Ascending aorta (tissue), 2 donors: ENCODE data around the gene TESK2. TPM values are rescaled to one million over a fixed set of nuclear protein-coding genes. Genes with fewer than 3 reads are reported as not detected.

ENCODE experiments used
- DNase-seq, 2 donors: peaks; one replicate each; pipeline ENCODE4 v3.0.0-alpha.2; 2019; ENCODE audit warnings: low spot score in 2 of 2
- H3K27ac ChIP-seq, 2 donors: fragments of 200-600 bp; sonication (generic); one replicate each; pipeline ENCODE4 v1.5.1; 2016 to 2017; ENCODE audit warnings: mild to moderate bottlenecking in 1 of 2
- H3K27me3 ChIP-seq: fragments of 200-600 bp; sonication (generic); one replicate; pipeline ENCODE4 v1.5.1; 2017
- H3K36me3 ChIP-seq, 2 donors: fragments of 200-600 bp; sonication (generic); one replicate each; pipeline ENCODE4 v1.5.1; 2016
- H3K4me1 ChIP-seq, 2 donors: fragments of 200-600 bp; sonication (generic); one replicate each; pipeline ENCODE4 v1.5.1; 2016 to 2017; ENCODE audit warnings: mild to moderate bottlenecking in 1 of 2
- H3K4me3 ChIP-seq, 2 donors: fragments of 200-600 bp; sonication (generic); one replicate each; pipeline ENCODE4 v1.5.1; 2016 to 2017; ENCODE audit warnings: mild to moderate bottlenecking in 1 of 2
- H3K9me3 ChIP-seq, 2 donors: fragments of 200-600 bp; sonication (generic); one replicate each; pipeline ENCODE4 v1.5.1; 2016
- intact Hi-C: fragments of 100-400 bp; cut with DNase I; formaldehyde crosslinking; loops from one replicate; pipeline ENCODE4 v1.15.1; 2023
- total RNA-seq: library from RNA; depleted of rRNA; stranded (reverse); fragments of >200 nt; gene quantifications from one replicate; pipeline ENCODE4 v1.1.0, GENCODE V29; 2016
- TF ChIP-seq, protein P1 (sequence below), 3 experiments: fragments of 200-600 bp in 2 of 3; fragments of 450-650 bp in 1 of 3; sonication (generic) in 2 of 3; IDR thresholded peaks; one replicate each; pipeline ENCODE4 v1.5.1; 2016 to 2019; ENCODE audit warnings: antibody characterized with exemption in 3 of 3, mild to moderate bottlenecking in 1 of 3, moderate library complexity in 1 of 3

Gene TESK2
- total RNA-seq, 1 donor from 2014 or later: 0.32 TPM

DNA sequence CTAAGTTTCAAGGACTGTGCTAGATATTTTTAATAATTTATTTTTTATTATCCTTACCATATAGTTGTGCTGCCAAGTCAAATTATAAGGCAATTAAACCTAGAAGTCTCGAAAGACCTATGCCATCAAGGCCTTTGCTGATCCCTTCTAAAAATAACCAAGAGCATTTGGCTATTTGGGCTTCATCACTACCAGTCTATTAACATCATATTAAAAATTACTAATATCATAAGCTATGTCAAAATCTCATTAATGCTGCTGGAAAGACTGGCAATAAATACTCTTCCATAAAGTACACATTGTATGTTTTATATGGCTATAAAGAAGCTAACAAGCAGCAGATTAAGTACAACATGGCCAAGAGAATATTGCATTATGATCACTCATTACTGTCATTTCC is 107.8 kb downstream of the TESK2 start:
- intact Hi-C loops: no loop called here
- Histone ChIP-seq H3K4me3 (no peak overlapping the region), H3K4me1 (no peaks in the 10 kb centered on the region), H3K36me3 (peaks cover 2 to 3% of the 10 kb centered on the region in 2 donors), H3K9me3 (no peaks in the 10 kb centered on the region), H3K27ac (no peak overlapping the region), H3K27me3 (no peaks in the 10 kb centered on the region)
- DNase-seq: no peak
- TF ChIP-seq, protein P1, sequence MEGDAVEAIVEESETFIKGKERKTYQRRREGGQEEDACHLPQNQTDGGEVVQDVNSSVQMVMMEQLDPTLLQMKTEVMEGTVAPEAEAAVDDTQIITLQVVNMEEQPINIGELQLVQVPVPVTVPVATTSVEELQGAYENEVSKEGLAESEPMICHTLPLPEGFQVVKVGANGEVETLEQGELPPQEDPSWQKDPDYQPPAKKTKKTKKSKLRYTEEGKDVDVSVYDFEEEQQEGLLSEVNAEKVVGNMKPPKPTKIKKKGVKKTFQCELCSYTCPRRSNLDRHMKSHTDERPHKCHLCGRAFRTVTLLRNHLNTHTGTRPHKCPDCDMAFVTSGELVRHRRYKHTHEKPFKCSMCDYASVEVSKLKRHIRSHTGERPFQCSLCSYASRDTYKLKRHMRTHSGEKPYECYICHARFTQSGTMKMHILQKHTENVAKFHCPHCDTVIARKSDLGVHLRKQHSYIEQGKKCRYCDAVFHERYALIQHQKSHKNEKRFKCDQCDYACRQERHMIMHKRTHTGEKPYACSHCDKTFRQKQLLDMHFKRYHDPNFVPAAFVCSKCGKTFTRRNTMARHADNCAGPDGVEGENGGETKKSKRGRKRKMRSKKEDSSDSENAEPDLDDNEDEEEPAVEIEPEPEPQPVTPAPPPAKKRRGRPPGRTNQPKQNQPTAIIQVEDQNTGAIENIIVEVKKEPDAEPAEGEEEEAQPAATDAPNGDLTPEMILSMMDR (IDR thresholded peaks at IDR 0.05): no peak

DNA sequence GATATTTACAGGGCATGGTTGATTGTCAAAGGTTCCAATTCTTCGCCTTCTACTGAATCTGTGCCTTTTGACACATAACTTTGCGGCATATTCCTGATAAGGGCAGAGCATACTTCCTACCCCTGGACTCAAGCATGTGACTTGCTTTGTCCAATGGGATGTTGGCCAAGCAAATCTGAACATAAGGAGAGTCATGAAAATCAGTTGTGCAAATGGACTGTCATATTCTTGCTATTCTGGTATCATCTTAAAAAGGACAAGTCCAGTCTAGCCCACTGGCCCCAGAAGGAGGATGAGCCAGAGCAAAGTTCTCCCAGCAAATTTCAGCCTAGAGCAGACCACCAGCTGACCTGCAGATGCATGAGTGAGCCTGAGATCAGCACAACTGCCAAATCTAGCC is 109.7 kb downstream of the TESK2 start:
- intact Hi-C loops: no loop called here
- no peaks in the 10 kb centered on the region for H3K9me3 ChIP-seq
- peaks cover 2 to 3% of the 10 kb centered on the region in 2 donors for H3K36me3 ChIP-seq
- no peak overlapping the region for H3K27ac ChIP-seq
- H3K27me3 ChIP-seq: no peaks in the 10 kb centered on the region
- TF ChIP-seq, protein P1 (IDR thresholded peaks at IDR 0.05): no peak
- peaks cover 0 to 3% of the 10 kb centered on the region in 2 donors for H3K4me1 ChIP-seq
- H3K4me3 ChIP-seq: no peak overlapping the region
- no peak for DNase-seq

DNA sequence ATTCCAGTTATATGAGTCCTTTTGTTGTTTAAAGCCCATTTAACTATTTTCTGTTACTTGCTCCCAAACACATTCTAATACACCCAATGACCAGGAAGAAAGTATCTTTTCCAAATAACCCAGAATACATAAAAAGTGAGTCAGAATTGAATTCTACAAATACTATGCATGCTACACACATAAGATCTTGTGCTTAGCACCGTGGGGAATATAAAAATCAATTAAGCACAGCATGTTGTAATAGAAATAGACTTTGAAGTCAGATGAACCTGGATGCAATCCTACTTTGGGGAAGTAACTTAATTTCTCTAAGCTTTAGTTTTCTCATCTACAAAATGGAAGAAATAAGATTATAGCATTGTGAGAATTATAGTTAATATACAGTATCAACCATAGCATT is 110.2 kb downstream of the TESK2 start:
- Histone ChIP-seq H3K27me3 (no peaks in the 10 kb centered on the region), H3K4me1 (peaks cover 0 to 8% of the 10 kb centered on the region in 2 donors), H3K27ac (no peak overlapping the region), H3K4me3 (no peak overlapping the region), H3K36me3 (peaks cover under 1 to 2% of the 10 kb centered on the region in 2 donors), H3K9me3 (no peaks in the 10 kb centered on the region)
- DNase-seq: no peak
- TF ChIP-seq, protein P1 (IDR thresholded peaks at IDR 0.05): no peak
- intact Hi-C loops: no loop called here

DNA sequence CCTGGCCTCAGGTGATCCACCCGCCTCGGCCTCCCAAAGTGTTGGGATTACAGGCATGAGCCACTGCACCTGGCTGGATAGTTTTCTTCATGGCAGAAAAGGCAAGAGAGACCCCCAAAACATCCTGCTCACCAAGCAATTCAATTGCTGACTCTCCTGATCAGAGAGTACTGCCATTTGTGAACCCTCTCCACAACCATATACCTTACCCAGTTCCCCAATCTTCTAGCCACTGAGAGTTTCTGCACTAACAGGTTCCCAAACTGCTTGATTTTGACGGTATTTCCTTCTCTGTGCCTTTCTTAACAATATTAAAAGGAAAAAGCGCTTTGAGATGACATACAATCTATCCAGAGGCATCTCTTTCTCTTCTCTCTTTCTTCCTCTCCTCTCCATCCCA is 110.8 kb downstream of the TESK2 start:
- Histone ChIP-seq H3K27me3 (no peaks in the 10 kb centered on the region), H3K4me3 (no peak overlapping the region), H3K9me3 (no peaks in the 10 kb centered on the region), H3K27ac (no peak overlapping the region), H3K4me1 (peaks cover 0 to 13% of the 10 kb centered on the region in 2 donors), H3K36me3 (peaks cover 0 to under 1% of the 10 kb centered on the region in 2 donors)
- intact Hi-C loops: no loop called here
- TF ChIP-seq, protein P1 (IDR thresholded peaks at IDR 0.05): no peak
- DNase-seq: no peak

DNA sequence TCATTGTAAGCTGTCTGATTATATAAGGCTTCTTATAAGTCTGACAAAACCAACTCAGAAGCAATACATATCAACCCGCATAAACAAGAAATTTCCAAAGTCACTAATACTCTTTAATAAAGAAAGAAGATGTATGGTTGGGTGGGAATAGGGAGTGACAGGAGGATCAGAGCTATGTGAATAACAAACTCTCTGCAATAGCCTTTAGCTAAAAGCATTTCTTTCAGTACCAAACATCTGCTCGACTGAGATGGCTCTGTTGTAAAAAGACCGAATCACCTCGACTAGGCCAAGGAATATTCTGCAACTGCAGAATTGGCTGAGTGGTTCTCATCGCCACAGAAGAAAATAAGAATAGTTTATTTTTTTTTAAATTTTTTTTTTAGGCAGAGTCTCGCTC is 111.4 kb downstream of the TESK2 start:
- no peaks in the 10 kb centered on the region for H3K9me3 ChIP-seq
- no peak for DNase-seq
- H3K4me1 ChIP-seq: peaks cover 0 to 13% of the 10 kb centered on the region in 2 donors
- TF ChIP-seq, protein P1 (IDR thresholded peaks at IDR 0.05): no peak
- H3K4me3 ChIP-seq: no peak overlapping the region
- intact Hi-C loops: no loop called here
- no peak overlapping the region for H3K27ac ChIP-seq
- no peaks in the 10 kb centered on the region for H3K36me3 ChIP-seq
- no peaks in the 10 kb centered on the region for H3K27me3 ChIP-seq

DNA sequence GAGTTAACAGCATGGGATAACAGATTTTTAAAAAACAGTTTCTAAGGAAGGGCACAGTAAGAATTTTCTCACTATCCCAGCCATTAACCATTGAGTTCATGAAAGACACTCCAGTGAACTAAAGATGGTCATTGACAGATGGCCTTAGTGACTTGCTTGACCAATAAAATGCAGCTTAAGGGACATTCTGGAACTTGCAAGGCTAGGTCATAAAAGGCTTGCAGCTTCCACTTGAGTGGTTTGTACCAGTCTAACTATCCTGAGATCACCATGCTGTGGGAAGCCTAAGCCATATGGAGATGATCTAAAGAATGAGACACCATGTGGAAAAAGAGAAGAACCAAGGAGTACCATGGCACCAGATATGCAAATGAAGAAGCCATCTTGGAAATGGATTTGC is 112.8 kb downstream of the TESK2 start:
- no peak overlapping the region for H3K27ac ChIP-seq
- no peaks in the 10 kb centered on the region for H3K9me3 ChIP-seq
- H3K27me3 ChIP-seq: no peaks in the 10 kb centered on the region
- intact Hi-C loops: no loop called here
- no peaks in the 10 kb centered on the region for H3K36me3 ChIP-seq
- no peak for DNase-seq
- H3K4me1 ChIP-seq: peaks cover 0 to 13% of the 10 kb centered on the region in 2 donors
- TF ChIP-seq, protein P1 (IDR thresholded peaks at IDR 0.05): no peak
- H3K4me3 ChIP-seq: no peak overlapping the region
